Transverse colon (tissue), 3 donors: Measurements from ENCODE around the gene CILP.

Experiments used
- CTCF ChIP-seq, 5 experiments: fragments of 200-600 bp in 3 of 5; fragments of 450-650 bp in 2 of 5; sonication (generic) in 3 of 5; IDR thresholded peaks; 1 replicate in 2 of 5; 2 replicates in 3 of 5; pipeline ENCODE4 v1.5.1; 2016 to 2017; ENCODE audit warnings: antibody characterized with exemption in 5 of 5, inconsistent platforms in 3 of 5, mild to moderate bottlenecking in 2 of 5, moderate library complexity in 1 of 5
- EP300 ChIP-seq: sonication (generic); formaldehyde crosslinking; IDR thresholded peaks from one replicate; pipeline ENCODE4 v1.6.1; 2017; ENCODE audit warnings: antibody characterized with exemption, low read depth
- POLR2A ChIP-seq: fragments of 450-650 bp; IDR thresholded peaks from one replicate; pipeline ENCODE4 v1.6.1; 2016; ENCODE audit warnings: antibody characterized with exemption, mild to moderate bottlenecking, moderate library complexity

DNA sequence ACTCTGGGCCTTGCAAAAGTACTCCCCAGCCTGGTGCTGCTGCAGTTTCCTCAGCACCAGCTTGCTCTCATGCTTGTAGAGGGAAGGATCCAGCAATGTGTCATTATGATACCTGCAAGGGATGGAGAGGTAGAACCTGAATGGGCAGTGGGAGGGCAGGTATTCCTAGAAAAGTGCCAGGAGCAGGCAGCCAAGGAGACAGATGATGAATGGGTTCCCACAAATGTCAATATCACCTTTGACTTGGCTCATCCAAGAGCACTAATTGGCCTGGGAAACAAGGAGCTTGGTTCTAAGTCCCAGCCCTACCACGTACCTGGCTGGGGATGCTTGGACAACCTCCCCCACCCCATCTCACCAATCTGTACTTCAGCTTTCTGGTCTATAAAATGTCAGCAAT is 9.4 kb downstream of the CILP start:
- TF ChIP-seq CTCF (IDR thresholded peaks at IDR 0.05) (no peak), POLR2A (no peak), EP300 (no peak)
